Left lung (tissue), 10 donors: Measurements from ENCODE around the gene RITA1. TPM values are rescaled to one million over a fixed set of nuclear protein-coding genes. Genes with fewer than 3 reads are reported as not detected.

Source experiments
- ATAC-seq: fragments of 200-7000 bp; cut with Tn5 transposase; one replicate; pipeline ENCODE4 v1.9.1; 2020; ENCODE audit warnings: moderate library complexity
- DNase-seq, 4 donors: peaks; one replicate each; pipeline ENCODE4 v3.0.0-alpha.2; 2013 to 2020
- H3K27ac ChIP-seq, 2 donors: fragments of 200-600 bp; sonication (generic) in 1 of 2; one replicate each; pipeline versions ENCODE4 v1.5.0 to v1.8.0; 2020 to 2021
- H3K27me3 ChIP-seq, 2 donors: fragments of 200-600 bp; sonication (generic) in 1 of 2; one replicate each; pipeline versions ENCODE4 v1.5.0 to v1.8.0; 2020 to 2021
- H3K36me3 ChIP-seq, 2 donors: fragments of 200-600 bp; sonication (generic) in 1 of 2; one replicate each; pipeline versions ENCODE4 v1.5.0 to v1.8.0; 2020 to 2021
- H3K4me1 ChIP-seq, 2 donors: fragments of 200-600 bp; one replicate each; pipeline ENCODE4 v1.8.0; 2021
- H3K4me3 ChIP-seq, 2 donors: fragments of 200-600 bp; sonication (generic) in 1 of 2; one replicate each; pipeline versions ENCODE4 v1.5.0 to v1.8.0; 2020 to 2021; ENCODE audit warnings: mild to moderate bottlenecking in 1 of 2
- H3K9me3 ChIP-seq, 2 donors: fragments of 200-600 bp; sonication (generic) in 1 of 2; one replicate each; pipeline versions ENCODE4 v1.5.0 to v1.8.0; 2020 to 2021
- CTCF ChIP-seq, 2 donors: fragments of 200-600 bp; sonication (generic) in 1 of 2; IDR thresholded peaks; one replicate each; pipeline versions ENCODE4 v1.5.0 to v1.8.0; 2021; ENCODE audit warnings: antibody characterized with exemption in 2 of 2
- intact Hi-C, 2 donors: fragments of 100-400 bp; cut with DNase I; formaldehyde crosslinking; loops; one replicate each; pipeline versions ENCODE4 v1.11.2 to v1.14.2; 2022
- polyA plus RNA-seq, 6 donors: library from polyadenylated mRNA; unstranded; fragments of 120-200 nt; gene quantifications; one replicate each; pipeline ENCODE4 v1.2.1, GENCODE V29; 2013; ENCODE audit not compliant: insufficient read length in 6 of 6
- total RNA-seq, 2 donors: library from RNA; stranded (reverse); fragmentation: NEBNext Ultra II Directional; extraction: Animal tissue kit (Norgen Biotek cat#: 25700); gene quantifications; one replicate each; pipeline ENCODE4 v1.2.1, GENCODE V29; 2021
- donor health status: DM: no; HTN: yes; CAD: no.
- donor health status: DM: no; HTN: no; CAD: no.

RITA1 gene
- total and polyA plus RNA-seq, 8 donors = 9.1 to 17.3 (median 11.9) TPM

- H3K4me1 ChIP-seq = peaks cover 0 to 22% of the 10 kb centered on the region in 2 donors
- H3K36me3 ChIP-seq = peaks cover 0 to 24% of the 10 kb centered on the region in 2 donors
- peak in 1 of 4 donors; percentile 31 for DNase-seq
- H3K27me3 ChIP-seq = peaks cover 33 to 67% of the 10 kb centered on the region in 2 donors
- H3K27ac ChIP-seq = no peak overlapping the region
- no peak overlapping the region for H3K4me3 ChIP-seq
- H3K9me3 ChIP-seq = no peaks in the 10 kb centered on the region
- TF ChIP-seq CTCF (IDR thresholded peaks at IDR 0.05) = no peak
- peak; percentile 19 for ATAC-seq
- intact Hi-C loops = no loop called here
Measured at GRCh38 chr12:113154351-113154973, 31.1 kb upstream of the RITA1 start.

- H3K4me3 ChIP-seq = no peak overlapping the region
- H3K9me3 ChIP-seq = no peaks in the 10 kb centered on the region
- no peak for TF ChIP-seq CTCF (IDR thresholded peaks at IDR 0.05)
- intact Hi-C loops = no loop called here
- ATAC-seq (no peak), DNase-seq (no peak)
- peaks cover 33 to 61% of the 10 kb centered on the region in 2 donors for H3K27me3 ChIP-seq
- peaks cover 0 to 22% of the 10 kb centered on the region in 2 donors for H3K4me1 ChIP-seq
- H3K27ac ChIP-seq = no peak overlapping the region
- peaks cover 0 to 30% of the 10 kb centered on the region in 2 donors for H3K36me3 ChIP-seq
Measured at GRCh38 chr12:113155060-113155459, 30.5 kb upstream of the RITA1 start.

GRCh38 chr12:113155646-113156045, 29.9 kb upstream of the RITA1 start:
- no peaks in the 10 kb centered on the region for H3K9me3 ChIP-seq
- DNase-seq (no peak), ATAC-seq (no peak)
- intact Hi-C loops = no loop called here
- H3K36me3 ChIP-seq = peaks cover 0 to 36% of the 10 kb centered on the region in 2 donors
- TF ChIP-seq CTCF (IDR thresholded peaks at IDR 0.05) = no peak
- peaks cover 0 to 22% of the 10 kb centered on the region in 2 donors for H3K4me1 ChIP-seq
- H3K27ac ChIP-seq = no peak overlapping the region
- H3K27me3 ChIP-seq = peaks cover 33 to 55% of the 10 kb centered on the region in 2 donors
- no peak overlapping the region for H3K4me3 ChIP-seq

GRCh38 chr12:113157218-113157859, 28.2 kb upstream of the RITA1 start:
- no peak for TF ChIP-seq CTCF (IDR thresholded peaks at IDR 0.05)
- intact Hi-C loops = no loop called here
- Histone ChIP-seq H3K4me1 (peaks cover 0 to 22% of the 10 kb centered on the region in 2 donors), H3K27ac (no peak overlapping the region), H3K4me3 (no peak overlapping the region), H3K9me3 (no peaks in the 10 kb centered on the region), H3K36me3 (peaks cover 0 to 53% of the 10 kb centered on the region in 2 donors), H3K27me3 (peaks cover 23 to 38% of the 10 kb centered on the region in 2 donors)
- ATAC-seq = no peak
- no peak for DNase-seq

GRCh38 chr12:113158439-113159203, 26.9 kb upstream of the RITA1 start:
- H3K27me3 ChIP-seq = peaks cover 19 to 25% of the 10 kb centered on the region in 2 donors
- H3K27ac ChIP-seq = no peak overlapping the region
- DNase-seq (no peak), ATAC-seq (no peak)
- H3K36me3 ChIP-seq = peaks cover 0 to 66% of the 10 kb centered on the region in 2 donors
- peaks cover 0 to 10% of the 10 kb centered on the region in 2 donors for H3K4me1 ChIP-seq
- TF ChIP-seq CTCF (IDR thresholded peaks at IDR 0.05) = no peak
- no peak overlapping the region for H3K4me3 ChIP-seq
- intact Hi-C loops = no loop called here
- no peaks in the 10 kb centered on the region for H3K9me3 ChIP-seq
